ENCODE measurements around the gene ANKRD40. TPM values are rescaled to one million over a fixed set of nuclear protein-coding genes. Genes with fewer than 3 reads are reported as not detected.

Gene ANKRD40
- total and polyA plus RNA-seq, 10 of the 15 experiments (the other 5 are each of a cell fraction or from before 2014, with no cell fraction given), result 5.9 to 21.7 (median 14.8) TPM

DNA sequence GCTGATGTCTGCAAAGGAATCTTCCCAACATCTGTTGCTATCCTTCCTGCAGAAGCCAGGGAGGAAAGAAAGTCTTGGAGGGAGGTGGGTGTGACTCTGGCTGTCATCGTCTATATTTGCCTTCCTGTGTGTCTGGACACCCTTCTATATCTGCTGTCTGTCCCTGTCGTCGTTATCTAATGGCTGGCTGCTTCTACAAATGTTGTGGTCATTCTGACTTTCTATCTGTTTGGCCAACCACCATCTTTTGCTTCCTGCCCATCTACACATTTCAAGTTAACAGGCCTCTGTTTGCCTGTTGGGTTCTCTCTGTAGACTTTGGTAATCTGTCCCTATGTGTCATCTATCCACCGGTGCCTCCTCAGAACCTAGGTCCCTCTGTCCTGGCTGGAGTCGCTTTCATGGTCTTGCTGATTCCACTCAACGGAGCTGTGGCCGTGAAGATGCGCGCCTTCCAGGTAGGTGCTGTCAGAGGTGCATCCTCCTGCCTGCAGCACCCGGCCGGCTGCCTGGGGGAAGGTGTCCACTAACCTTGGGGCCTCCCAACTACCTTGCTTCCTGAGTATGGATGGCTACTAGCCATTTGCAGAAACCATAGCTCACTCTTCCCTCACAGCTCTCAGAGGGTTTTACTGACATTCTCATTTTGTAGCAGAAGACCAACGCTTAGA, 42.8 kb downstream of the ANKRD40 start:
- H3K9ac ChIP-seq (ENCODE audit: control insufficient read depth, insufficient read depth, low read length), result no peak overlapping the region
- TF ChIP-seq HDAC2 (IDR thresholded peaks at IDR 0.05) (no peak), HDAC6 (IDR thresholded peaks at IDR 0.05; ENCODE audit: unreplicated experiment) (no peak), GABPA (IDR thresholded peaks at IDR 0.05; ENCODE audit: low read depth) (no peak), PML (IDR thresholded peaks at IDR 0.05; ENCODE audit: low read length) (no peak), ZBED1 (IDR thresholded peaks at IDR 0.05; ENCODE audit: borderline replicate concordance) (no peak), CEBPB (IDR thresholded peaks at IDR 0.05; ENCODE audit: borderline replicate concordance in 1 of 2, low read depth in 2 of 2, low read length in 2 of 2) (no peak), ZNF384 (IDR thresholded peaks at IDR 0.05; ENCODE audit: borderline replicate concordance, low read depth, low read length) (no peak), ZNF24 (IDR thresholded peaks at IDR 0.05) (no peak), STAT1 (conservative IDR thresholded peaks at IDR 0.05) (no peak), ZNF622 (IDR thresholded peaks at IDR 0.05) (no peak)
- TF ChIP-seq, protein P1, sequence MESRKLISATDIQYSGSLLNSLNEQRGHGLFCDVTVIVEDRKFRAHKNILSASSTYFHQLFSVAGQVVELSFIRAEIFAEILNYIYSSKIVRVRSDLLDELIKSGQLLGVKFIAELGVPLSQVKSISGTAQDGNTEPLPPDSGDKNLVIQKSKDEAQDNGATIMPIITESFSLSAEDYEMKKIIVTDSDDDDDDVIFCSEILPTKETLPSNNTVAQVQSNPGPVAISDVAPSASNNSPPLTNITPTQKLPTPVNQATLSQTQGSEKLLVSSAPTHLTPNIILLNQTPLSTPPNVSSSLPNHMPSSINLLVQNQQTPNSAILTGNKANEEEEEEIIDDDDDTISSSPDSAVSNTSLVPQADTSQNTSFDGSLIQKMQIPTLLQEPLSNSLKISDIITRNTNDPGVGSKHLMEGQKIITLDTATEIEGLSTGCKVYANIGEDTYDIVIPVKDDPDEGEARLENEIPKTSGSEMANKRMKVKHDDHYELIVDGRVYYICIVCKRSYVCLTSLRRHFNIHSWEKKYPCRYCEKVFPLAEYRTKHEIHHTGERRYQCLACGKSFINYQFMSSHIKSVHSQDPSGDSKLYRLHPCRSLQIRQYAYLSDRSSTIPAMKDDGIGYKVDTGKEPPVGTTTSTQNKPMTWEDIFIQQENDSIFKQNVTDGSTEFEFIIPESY (IDR thresholded peaks at IDR 0.05), result no peak
- TF ChIP-seq, protein P2, sequence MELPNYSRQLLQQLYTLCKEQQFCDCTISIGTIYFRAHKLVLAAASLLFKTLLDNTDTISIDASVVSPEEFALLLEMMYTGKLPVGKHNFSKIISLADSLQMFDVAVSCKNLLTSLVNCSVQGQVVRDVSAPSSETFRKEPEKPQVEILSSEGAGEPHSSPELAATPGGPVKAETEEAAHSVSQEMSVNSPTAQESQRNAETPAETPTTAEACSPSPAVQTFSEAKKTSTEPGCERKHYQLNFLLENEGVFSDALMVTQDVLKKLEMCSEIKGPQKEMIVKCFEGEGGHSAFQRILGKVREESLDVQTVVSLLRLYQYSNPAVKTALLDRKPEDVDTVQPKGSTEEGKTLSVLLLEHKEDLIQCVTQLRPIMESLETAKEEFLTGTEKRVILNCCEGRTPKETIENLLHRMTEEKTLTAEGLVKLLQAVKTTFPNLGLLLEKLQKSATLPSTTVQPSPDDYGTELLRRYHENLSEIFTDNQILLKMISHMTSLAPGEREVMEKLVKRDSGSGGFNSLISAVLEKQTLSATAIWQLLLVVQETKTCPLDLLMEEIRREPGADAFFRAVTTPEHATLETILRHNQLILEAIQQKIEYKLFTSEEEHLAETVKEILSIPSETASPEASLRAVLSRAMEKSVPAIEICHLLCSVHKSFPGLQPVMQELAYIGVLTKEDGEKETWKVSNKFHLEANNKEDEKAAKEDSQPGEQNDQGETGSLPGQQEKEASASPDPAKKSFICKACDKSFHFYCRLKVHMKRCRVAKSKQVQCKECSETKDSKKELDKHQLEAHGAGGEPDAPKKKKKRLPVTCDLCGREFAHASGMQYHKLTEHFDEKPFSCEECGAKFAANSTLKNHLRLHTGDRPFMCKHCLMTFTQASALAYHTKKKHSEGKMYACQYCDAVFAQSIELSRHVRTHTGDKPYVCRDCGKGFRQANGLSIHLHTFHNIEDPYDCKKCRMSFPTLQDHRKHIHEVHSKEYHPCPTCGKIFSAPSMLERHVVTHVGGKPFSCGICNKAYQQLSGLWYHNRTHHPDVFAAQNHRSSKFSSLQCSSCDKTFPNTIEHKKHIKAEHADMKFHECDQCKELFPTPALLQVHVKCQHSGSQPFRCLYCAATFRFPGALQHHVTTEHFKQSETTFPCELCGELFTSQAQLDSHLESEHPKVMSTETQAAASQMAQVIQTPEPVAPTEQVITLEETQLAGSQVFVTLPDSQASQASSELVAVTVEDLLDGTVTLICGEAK (IDR thresholded peaks at IDR 0.05; ENCODE audit: borderline replicate concordance), result no peak
- TF ChIP-seq, protein P3, sequence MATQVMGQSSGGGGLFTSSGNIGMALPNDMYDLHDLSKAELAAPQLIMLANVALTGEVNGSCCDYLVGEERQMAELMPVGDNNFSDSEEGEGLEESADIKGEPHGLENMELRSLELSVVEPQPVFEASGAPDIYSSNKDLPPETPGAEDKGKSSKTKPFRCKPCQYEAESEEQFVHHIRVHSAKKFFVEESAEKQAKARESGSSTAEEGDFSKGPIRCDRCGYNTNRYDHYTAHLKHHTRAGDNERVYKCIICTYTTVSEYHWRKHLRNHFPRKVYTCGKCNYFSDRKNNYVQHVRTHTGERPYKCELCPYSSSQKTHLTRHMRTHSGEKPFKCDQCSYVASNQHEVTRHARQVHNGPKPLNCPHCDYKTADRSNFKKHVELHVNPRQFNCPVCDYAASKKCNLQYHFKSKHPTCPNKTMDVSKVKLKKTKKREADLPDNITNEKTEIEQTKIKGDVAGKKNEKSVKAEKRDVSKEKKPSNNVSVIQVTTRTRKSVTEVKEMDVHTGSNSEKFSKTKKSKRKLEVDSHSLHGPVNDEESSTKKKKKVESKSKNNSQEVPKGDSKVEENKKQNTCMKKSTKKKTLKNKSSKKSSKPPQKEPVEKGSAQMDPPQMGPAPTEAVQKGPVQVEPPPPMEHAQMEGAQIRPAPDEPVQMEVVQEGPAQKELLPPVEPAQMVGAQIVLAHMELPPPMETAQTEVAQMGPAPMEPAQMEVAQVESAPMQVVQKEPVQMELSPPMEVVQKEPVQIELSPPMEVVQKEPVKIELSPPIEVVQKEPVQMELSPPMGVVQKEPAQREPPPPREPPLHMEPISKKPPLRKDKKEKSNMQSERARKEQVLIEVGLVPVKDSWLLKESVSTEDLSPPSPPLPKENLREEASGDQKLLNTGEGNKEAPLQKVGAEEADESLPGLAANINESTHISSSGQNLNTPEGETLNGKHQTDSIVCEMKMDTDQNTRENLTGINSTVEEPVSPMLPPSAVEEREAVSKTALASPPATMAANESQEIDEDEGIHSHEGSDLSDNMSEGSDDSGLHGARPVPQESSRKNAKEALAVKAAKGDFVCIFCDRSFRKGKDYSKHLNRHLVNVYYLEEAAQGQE (IDR thresholded peaks at IDR 0.05; ENCODE audit: low read depth, low read length), result no peak
- TF ChIP-seq, protein P4, sequence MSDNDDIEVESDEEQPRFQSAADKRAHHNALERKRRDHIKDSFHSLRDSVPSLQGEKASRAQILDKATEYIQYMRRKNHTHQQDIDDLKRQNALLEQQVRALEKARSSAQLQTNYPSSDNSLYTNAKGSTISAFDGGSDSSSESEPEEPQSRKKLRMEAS (IDR thresholded peaks at IDR 0.05; ENCODE audit: low read depth, low read length), result no peak

More for the DNA sequence above, 42.8 kb downstream of the ANKRD40 start:
- Histone ChIP-seq H3K79me2 (ENCODE audit: control insufficient read depth, insufficient read depth, low read length) (no peaks in the 10 kb centered on the region), H3K27ac (ENCODE audit: control insufficient read depth, insufficient read depth) (no peak overlapping the region), H3K9me3 (replicated peaks; ENCODE audit: control insufficient read depth, insufficient read depth, low read length) (no peaks in the 10 kb centered on the region), H3K36me3 (ENCODE audit: control insufficient read depth in 2 of 2, insufficient read depth in 2 of 2, low read length in 1 of 2) (no peaks in the 10 kb centered on the region), H3K4me1 (ENCODE audit: control insufficient read depth, insufficient read depth, low read length) (no peaks in the 10 kb centered on the region), H3K4me3 (no peak overlapping the region), H4K20me1 (ENCODE audit: control insufficient read depth, insufficient read depth) (no peaks in the 10 kb centered on the region), H3K27me3 (replicated peaks in 1 of 2; ENCODE audit: control insufficient read depth in 2 of 2, insufficient read depth in 2 of 2, low read length in 1 of 2) (no peaks in the 10 kb centered on the region), H3K4me2 (ENCODE audit: control insufficient read depth, insufficient read depth) (no peak overlapping the region), H2AFZ (ENCODE audit: control insufficient read depth, low read depth, low read length) (no peak overlapping the region)
- CTCF ChIA-PET, result interaction anchor here (0.9 kb wide), 1 partner anchor 268 kb away, joined by 3 read pairs; the partner anchor contains the start of gene LRRC59
- in situ Hi-C loops (cut with MboI), result no loop called here
- POLR2A ChIA-PET, result no interaction called here
- 68% methylated on average over 12 of the region's 12 CpGs for WGBS (ENCODE audit: insufficient coverage, insufficient replicate concordance, low lambda C conversion rate, missing lambda C conversion rate)
- no peak for FAIRE-seq
- DNase-seq (ENCODE audit: low read depth, low spot score), result no peak
- RAD21 ChIA-PET (ENCODE audit: unreplicated experiment), result no interaction called here
- no peak for ATAC-seq
- BruUV-seq (replicated peaks), result no TSS peak
- intact Hi-C loops (cut with micrococcal nuclease; ENCODE audit: unreplicated experiment), result no loop called here
- SMC1A ChIA-PET (ENCODE audit: uncharacterized antibody, unreplicated experiment), result no interaction called here
